ENCODE results near the gene IER5. TPM values are rescaled to one million over a fixed set of nuclear protein-coding genes. Genes with fewer than 3 reads are reported as not detected.

The IER5 gene
- total RNA-seq, 1 experiment from 2014 or later = 30.5 TPM

- TF ChIP-seq SP1 (IDR thresholded peaks at IDR 0.05; ENCODE audit: low read depth) (peak; percentile 99), MAX (IDR thresholded peaks at IDR 0.05) (peak; percentile 98), TCF7L2 (IDR thresholded peaks at IDR 0.05; ENCODE audit: borderline replicate concordance, extremely low read depth, insufficient read depth, insufficient read length) (peak; percentile 32), ZFX (IDR thresholded peaks at IDR 0.05) (peak; percentile 49; the same call in 1 of the 2 replicates), POLR2A (IDR thresholded peaks at IDR 0.05; ENCODE audit: borderline replicate concordance, extremely low read depth, insufficient read depth, insufficient read length) (no peak), RAD21 (IDR thresholded peaks at IDR 0.05; ENCODE audit: low read depth) (peak; percentile 31; the same call in 1 of the 2 replicates), EGR1 (IDR thresholded peaks at IDR 0.05; ENCODE audit: low read depth) (peak; percentile 77), ZBTB33 (IDR thresholded peaks at IDR 0.05; ENCODE audit: extremely low read depth, insufficient replicate concordance, low read length) (peak; percentile 81), ELF1 (IDR thresholded peaks at IDR 0.05; ENCODE audit: borderline replicate concordance, low read depth) (no peak), POLR2AphosphoS5 (IDR thresholded peaks at IDR 0.05; ENCODE audit: low read depth, low read length) (peak; percentile 80), CEBPB (IDR thresholded peaks at IDR 0.05; ENCODE audit: low read depth) (peak; percentile 100), YY1 (IDR thresholded peaks at IDR 0.05; ENCODE audit: extremely low read depth, insufficient replicate concordance, low read depth, low read length) (peak; percentile 70)
Measured at GRCh38 chr1:181112071-181112929, 23.8 kb downstream of the IER5 start (continued).
